Erythroblast (primary cell): ENCODE measurements around the gene SEPTIN11.

Source experiments
- GATA1 ChIP-seq: IDR thresholded peaks from 2 replicates; pipeline ENCODE4 v1.6.1; 2011; ENCODE audit warnings: low read depth, mild to moderate bottlenecking, control low read depth, low read length, moderate library complexity
- POLR2A ChIP-seq: IDR thresholded peaks from 2 replicates; pipeline ENCODE4 v1.6.1; 2011; ENCODE audit warnings: mild to moderate bottlenecking, low read length

DNA sequence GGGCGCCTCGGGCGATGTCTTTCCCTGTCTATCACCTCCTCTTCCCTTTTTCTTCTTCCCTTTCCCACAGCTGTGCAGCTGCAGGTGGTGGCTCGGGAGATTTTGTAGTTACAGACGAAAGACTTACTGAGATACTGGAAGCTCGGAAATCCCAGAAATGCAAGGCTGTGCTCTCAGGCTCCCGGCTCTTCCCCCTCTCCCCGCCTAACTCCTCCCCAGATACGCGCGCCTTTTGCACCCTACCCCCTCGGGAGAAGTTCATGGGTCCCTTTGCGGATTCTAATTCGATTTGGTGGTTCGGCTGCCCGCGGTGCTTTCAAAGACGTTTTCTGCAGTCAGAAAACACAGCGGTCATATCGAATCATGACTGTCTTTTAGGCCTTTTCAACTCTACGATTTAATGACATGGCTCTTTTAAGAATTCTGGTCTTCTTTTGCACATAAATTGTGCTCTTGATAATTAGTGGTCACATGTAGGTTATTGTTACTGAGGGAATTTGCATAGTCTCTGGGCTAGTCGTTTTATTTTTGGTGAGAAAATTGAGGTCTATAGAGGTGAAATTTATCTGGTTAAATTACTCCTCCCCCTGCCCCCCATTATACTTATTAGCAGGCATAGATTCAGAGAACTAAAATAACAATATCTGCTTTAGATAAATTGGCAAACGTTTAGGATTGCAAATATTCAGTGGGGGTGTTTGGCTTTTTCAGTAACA is 1.6 kb downstream of the SEPTIN11 start:
- TF ChIP-seq POLR2A (no peak), GATA1 (no peak)
